Gastrocnemius medialis (tissue), 4 donors: Measurements from ENCODE around the gene SLC22A15. TPM values are rescaled to one million over a fixed set of nuclear protein-coding genes. Genes with fewer than 3 reads are reported as not detected.

ENCODE experiments used
- ATAC-seq, 2 donors: fragments of 150-250 bp; one replicate each; pipeline ENCODE4 v1.9.1; 2016
- DNase-seq, 2 donors: peaks; one replicate each; pipeline ENCODE4 v3.0.0-alpha.2; 2019
- H3K27ac ChIP-seq, 4 donors: fragments of 200-600 bp; sonication (generic); 1 replicate in 1 of 4; 2 replicates in 3 of 4; pipeline ENCODE4 v1.5.1; 2016 to 2018; ENCODE audit warnings: mild to moderate bottlenecking in 2 of 4, moderate library complexity in 1 of 4
- H3K27me3 ChIP-seq, 3 donors: fragments of 200-600 bp; sonication (generic) in 2 of 3; 1 replicate in 1 of 3; 2 replicates in 2 of 3; pipeline versions ENCODE4 v1.5.1 to v1.6.0; 2016 to 2019; ENCODE audit warnings: mild to moderate bottlenecking in 1 of 3, moderate library complexity in 1 of 3
- H3K36me3 ChIP-seq, 2 donors: fragments of 200-600 bp; sonication (generic) in 1 of 2; one replicate each; pipeline ENCODE4 v1.5.1; 2017 to 2018
- H3K4me1 ChIP-seq, 2 donors: fragments of 200-600 bp; sonication (generic) in 1 of 2; one replicate each; pipeline ENCODE4 v1.5.1; 2016 to 2017; ENCODE audit warnings: mild to moderate bottlenecking in 2 of 2
- H3K4me3 ChIP-seq, 4 donors: fragments of 200-600 bp; sonication (generic) in 3 of 4; 1 replicate in 1 of 4; 2 replicates in 3 of 4; pipeline ENCODE4 v1.5.1; 2016 to 2019; ENCODE audit warnings: mild to moderate bottlenecking in 2 of 4
- H3K9me3 ChIP-seq, 3 donors: fragments of 200-600 bp; sonication (generic) in 2 of 3; 1 replicate in 1 of 3; 2 replicates in 2 of 3; pipeline ENCODE4 v1.5.1; 2016 to 2019
- CTCF ChIP-seq, 5 experiments: fragments of 450-650 bp in 3 of 5; fragments of 200-600 bp in 2 of 5; sonication (generic) in 2 of 5; IDR thresholded peaks in 4 of 5; conservative IDR thresholded peaks in 1 of 5; 1 replicate in 4 of 5; 2 replicates in 1 of 5; pipeline ENCODE4 v1.5.1; 2016 to 2019; ENCODE audit warnings: antibody characterized with exemption in 5 of 5, mild to moderate bottlenecking in 3 of 5, moderate library complexity in 3 of 5
- POLR2A ChIP-seq, 2 donors: fragments of 450-650 bp; IDR thresholded peaks; one replicate each; pipeline ENCODE4 v1.6.1; 2017; ENCODE audit warnings: antibody characterized with exemption in 2 of 2, mild to moderate bottlenecking in 2 of 2, moderate library complexity in 2 of 2
- in situ Hi-C, 4 donors: fragments of 200-750 bp; cut with MboI; loops; one replicate each; pipeline versions ENCODE4 v1.15.0 to v1.8.0; 2017; ENCODE audit warnings: low sequenced_read_pairs in 4 of 4
- intact Hi-C: fragments of 100-400 bp; cut with DNase I; formaldehyde crosslinking; loops from one replicate; pipeline ENCODE4 v1.15.1; 2023; ENCODE audit warnings: low total_unique reads
- total RNA-seq, 4 donors: library from RNA; depleted of rRNA; stranded (reverse); fragments of >200 nt; gene quantifications; one replicate each; pipeline versions ENCODE4 v1.1.0 to v1.2.3, GENCODE V29; 2016

SLC22A15 gene
- total RNA-seq, 4 donors from 2014 or later, result 0.15 to 0.62 (median 0.41) TPM

- H3K27me3 ChIP-seq, result no peaks in the 10 kb centered on the region
- TF ChIP-seq CTCF (IDR thresholded peaks at IDR 0.05 in 4 of 5, conservative IDR thresholded peaks at IDR 0.05 in 1 of 5) (no peak), POLR2A (IDR thresholded peaks at IDR 0.05) (no peak)
- no peaks in the 10 kb centered on the region for H3K36me3 ChIP-seq
- H3K4me1 ChIP-seq, result no peaks in the 10 kb centered on the region
- intact Hi-C loops (no loop called here), in situ Hi-C loops (no loop called here)
- DNase-seq (no peak), ATAC-seq (no peak)
- no peak overlapping the region for H3K27ac ChIP-seq
- H3K9me3 ChIP-seq, result peaks cover 0 to 9% (median 0%) of the 10 kb centered on the region in 3 donors
- H3K4me3 ChIP-seq, result no peak overlapping the region
These were observed 25.6 kb downstream of the SLC22A15 start for GRCh38 chr1:116001739-116002487.

DNA sequence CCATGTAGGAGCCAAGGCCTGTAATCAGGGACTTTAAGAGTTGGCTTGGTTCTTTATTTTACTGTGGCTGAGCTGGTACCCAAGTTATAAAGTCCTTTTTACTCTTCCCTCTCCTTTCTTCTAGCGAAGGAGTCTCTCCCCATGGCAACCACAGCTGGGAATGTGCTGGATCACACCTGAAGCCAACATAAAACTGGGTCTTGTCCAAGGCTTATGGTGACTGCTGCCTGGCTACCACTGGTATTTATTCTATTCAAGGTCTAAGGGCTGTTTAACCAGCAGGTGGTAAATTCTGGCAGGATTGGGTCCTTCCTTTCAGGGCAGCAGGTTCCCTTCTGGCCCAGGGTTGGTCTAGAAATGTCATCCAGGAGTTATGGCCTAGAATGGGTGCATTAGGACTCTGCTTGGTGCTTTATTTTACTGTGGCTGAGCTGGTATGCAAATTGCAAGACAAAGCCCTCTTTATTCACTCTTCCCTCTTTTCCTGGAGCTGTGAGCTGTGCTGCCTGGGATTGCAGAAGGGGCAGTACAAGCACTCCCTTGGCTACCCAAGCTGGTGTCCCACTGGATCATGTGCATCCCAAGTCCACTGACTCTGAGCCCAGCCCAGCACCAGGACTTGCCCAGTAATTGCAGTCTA, 26.6 kb downstream of the SLC22A15 start:
- Histone ChIP-seq H3K36me3 (no peaks in the 10 kb centered on the region), H3K27me3 (no peaks in the 10 kb centered on the region), H3K4me1 (no peaks in the 10 kb centered on the region), H3K4me3 (no peak overlapping the region), H3K27ac (no peak overlapping the region), H3K9me3 (peaks cover 0 to under 1% (median 0%) of the 10 kb centered on the region in 3 donors)
- TF ChIP-seq POLR2A (IDR thresholded peaks at IDR 0.05) (no peak), CTCF (IDR thresholded peaks at IDR 0.05 in 4 of 5, conservative IDR thresholded peaks at IDR 0.05 in 1 of 5) (no peak)
- no peak for ATAC-seq
- DNase-seq, result no peak
- in situ Hi-C loops, result no loop called here
- intact Hi-C loops, result no loop called here

- TF ChIP-seq POLR2A (IDR thresholded peaks at IDR 0.05) (no peak), CTCF (IDR thresholded peaks at IDR 0.05 in 4 of 5, conservative IDR thresholded peaks at IDR 0.05 in 1 of 5) (no peak)
- ATAC-seq (no peak), DNase-seq (no peak)
- Histone ChIP-seq H3K4me3 (no peak overlapping the region), H3K36me3 (no peaks in the 10 kb centered on the region), H3K4me1 (no peaks in the 10 kb centered on the region), H3K27me3 (no peaks in the 10 kb centered on the region), H3K9me3 (no peaks in the 10 kb centered on the region), H3K27ac (no peak overlapping the region)
- in situ Hi-C loops, result no loop called here
- intact Hi-C loops, result no loop called here
These were observed 27.5 kb downstream of the SLC22A15 start for GRCh38 chr1:116003823-116004222.

GRCh38 chr1:116006486-116006964, 30.2 kb downstream of the SLC22A15 start:
- intact Hi-C loops (no loop called here), in situ Hi-C loops (no loop called here)
- Histone ChIP-seq H3K27me3 (no peaks in the 10 kb centered on the region), H3K4me3 (no peak overlapping the region), H3K9me3 (no peaks in the 10 kb centered on the region), H3K4me1 (no peaks in the 10 kb centered on the region), H3K27ac (no peak overlapping the region), H3K36me3 (no peaks in the 10 kb centered on the region)
- TF ChIP-seq CTCF (IDR thresholded peaks at IDR 0.05 in 4 of 5, conservative IDR thresholded peaks at IDR 0.05 in 1 of 5) (no peak), POLR2A (IDR thresholded peaks at IDR 0.05) (no peak)
- ATAC-seq, result no peak
- no peak for DNase-seq
